ENCODE results near the gene AARS1. TPM values are rescaled to one million over a fixed set of nuclear protein-coding genes. Genes with fewer than 3 reads are reported as not detected.

The AARS1 gene
- total and polyA plus RNA-seq, 2 of the 8 experiments (the other 6 are each of a cell fraction or from before 2014, with no cell fraction given), result 130 to 235 TPM

DNA sequence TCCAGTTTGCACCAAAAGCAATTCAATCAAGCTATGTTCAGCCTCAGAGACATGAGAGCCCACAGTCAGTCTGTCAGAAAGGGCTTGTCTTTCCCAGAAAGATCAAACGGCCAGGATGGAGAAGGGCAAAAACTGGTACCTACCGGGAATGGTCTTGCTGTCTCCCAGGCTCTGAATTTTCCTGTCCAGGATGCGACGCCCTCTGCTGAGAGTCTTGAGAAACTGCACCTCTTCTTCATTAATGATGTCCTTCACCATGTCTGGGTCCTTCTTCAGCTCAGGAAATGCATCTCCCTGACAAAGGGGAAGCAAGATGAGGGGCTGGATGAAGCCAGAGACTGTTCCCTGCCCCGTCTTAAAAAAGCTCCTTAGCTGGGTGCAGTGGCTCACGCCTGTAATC lies 21.8 kb downstream of the AARS1 start:
- Histone ChIP-seq H3K79me2 (ENCODE audit: control insufficient read depth in 1 of 2, insufficient read depth in 2 of 2, low read length in 2 of 2) (0 out of 4 replicates have a peak, but pooled peaks cover 0 to 7% of the 10 kb centered on the region in 2 experiments), H3K4me3 (ENCODE audit: extremely low read depth in 1 of 4, insufficient read depth in 2 of 4, low read depth in 3 of 4, low read length in 4 of 4) (no peak overlapping the region), H3K4ac (replicated peaks; ENCODE audit: insufficient read length, low read depth, low read length) (no peak overlapping the region), H3K18ac (ENCODE audit: extremely low read depth, low read length) (no peak overlapping the region), H2BK12ac (ENCODE audit: low read depth, low read length) (no peak overlapping the region), H3K4me1 (replicated peaks in 1 of 4; ENCODE audit: control insufficient read depth in 3 of 4, insufficient read depth in 4 of 4, low read length in 3 of 4) (no peaks in the 10 kb centered on the region), H3K9ac (replicated peaks in 1 of 4; ENCODE audit: extremely low read depth in 1 of 4, low read depth in 3 of 4, low read length in 3 of 4) (no peak overlapping the region), H3K36me3 (ENCODE audit: control insufficient read depth in 2 of 4, insufficient read depth in 4 of 4, low read length in 3 of 4) (peaks cover 49 to 97% (median 83%) of the 10 kb centered on the region in 4 experiments), H3K56ac (replicated peaks; ENCODE audit: insufficient read length, low read depth, low read length) (no peak overlapping the region), H3K4me2 (ENCODE audit: insufficient read depth in 1 of 2, low read depth in 2 of 2, low read length in 2 of 2) (no peak overlapping the region), H2AFZ (ENCODE audit: low read length) (no peak overlapping the region), H2BK20ac (ENCODE audit: low read length) (no peak overlapping the region), H3K27ac (ENCODE audit: low read depth, low read length) (no peak overlapping the region), H4K91ac (replicated peaks; ENCODE audit: insufficient read length, low read length) (no peak overlapping the region), H3K14ac (ENCODE audit: insufficient read length) (no peak overlapping the region), H2BK5ac (ENCODE audit: low read depth, low read length) (no peak overlapping the region), H4K8ac (ENCODE audit: extremely low read depth, insufficient read depth, low read length) (no peak overlapping the region; the same call in 1 of the 2 replicates), H3K27me3 (replicated peaks in 1 of 4; ENCODE audit: control insufficient read depth in 3 of 4, extremely low read depth in 1 of 4, insufficient read depth in 3 of 4, low read length in 3 of 4) (no peaks in the 10 kb centered on the region), H4K5ac (ENCODE audit: insufficient read length, low read depth, low read length) (no peak overlapping the region), H3K23me2 (ENCODE audit: low read depth, low read length) (no peaks in the 10 kb centered on the region), H2BK120ac (replicated peaks; ENCODE audit: low read depth, low read length) (no peak overlapping the region), H2BK15ac (ENCODE audit: low read length) (no peak overlapping the region), H3K23ac (ENCODE audit: insufficient read length) (no peak overlapping the region), H3K9me3 (ENCODE audit: insufficient read depth in 2 of 2, low read depth in 1 of 2, low read length in 1 of 2) (no peaks in the 10 kb centered on the region), H4K20me1 (replicated peaks in 1 of 2; ENCODE audit: control insufficient read depth in 1 of 2, insufficient read depth in 2 of 2, low read length in 2 of 2) (peaks cover 0 to 3% of the 10 kb centered on the region in 2 experiments), H2AK5ac (ENCODE audit: low read depth, low read length) (no peak overlapping the region), H3K79me1 (ENCODE audit: low read depth, low read length) (no peaks in the 10 kb centered on the region; the same call in none of the 2 replicates)
- FAIRE-seq, result peak; percentile 87
- ChIA-PET CTCF (ENCODE audit: partially characterized antibody) (interaction anchor here (0.6 to 3.4 kb wide), 33 partner anchors 8 to 306 kb away, joined by 3 to 67 read pairs (median 4); partner anchors contain the start of genes AARS1 and EXOSC6), POLR2A (ENCODE audit: partially characterized antibody) (interaction anchor here (0.6 to 24.1 kb wide), 12 partner anchors 8 to 280 kb away, joined by 3 to 414 read pairs (median 5); partner anchors contain the start of genes AARS1, DDX19B, EXOSC6 and FCSK)
- 72% methylated on average over 6 of the region's 6 CpGs; no CpG with 5 or more reads in 1 of the 2 experiments for WGBS, 2 experiments (ENCODE audit: extremely low coverage in 1 of 2, insufficient coverage in 1 of 2, insufficient read length in 1 of 2, insufficient replicate concordance in 2 of 2, low coverage in 1 of 2, low lambda C conversion rate in 2 of 2, missing lambda C conversion rate in 1 of 2)
- TF ChIP-seq, protein P1, sequence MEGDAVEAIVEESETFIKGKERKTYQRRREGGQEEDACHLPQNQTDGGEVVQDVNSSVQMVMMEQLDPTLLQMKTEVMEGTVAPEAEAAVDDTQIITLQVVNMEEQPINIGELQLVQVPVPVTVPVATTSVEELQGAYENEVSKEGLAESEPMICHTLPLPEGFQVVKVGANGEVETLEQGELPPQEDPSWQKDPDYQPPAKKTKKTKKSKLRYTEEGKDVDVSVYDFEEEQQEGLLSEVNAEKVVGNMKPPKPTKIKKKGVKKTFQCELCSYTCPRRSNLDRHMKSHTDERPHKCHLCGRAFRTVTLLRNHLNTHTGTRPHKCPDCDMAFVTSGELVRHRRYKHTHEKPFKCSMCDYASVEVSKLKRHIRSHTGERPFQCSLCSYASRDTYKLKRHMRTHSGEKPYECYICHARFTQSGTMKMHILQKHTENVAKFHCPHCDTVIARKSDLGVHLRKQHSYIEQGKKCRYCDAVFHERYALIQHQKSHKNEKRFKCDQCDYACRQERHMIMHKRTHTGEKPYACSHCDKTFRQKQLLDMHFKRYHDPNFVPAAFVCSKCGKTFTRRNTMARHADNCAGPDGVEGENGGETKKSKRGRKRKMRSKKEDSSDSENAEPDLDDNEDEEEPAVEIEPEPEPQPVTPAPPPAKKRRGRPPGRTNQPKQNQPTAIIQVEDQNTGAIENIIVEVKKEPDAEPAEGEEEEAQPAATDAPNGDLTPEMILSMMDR (IDR thresholded peaks at IDR 0.05; ENCODE audit: control extremely low read depth in 1 of 3, insufficient read depth in 1 of 3, low read depth in 1 of 3, low read length in 3 of 3), result peak; percentile 51 to 80 (median 58)
- peak; percentile 31 to 34 for TF ChIP-seq RAD21 (IDR thresholded peaks at IDR 0.05 in 1 of 2, conservative IDR thresholded peaks at IDR 0.05 in 1 of 2; ENCODE audit: low read depth in 2 of 2, low read length in 2 of 2)
- TF ChIP-seq, protein P2, sequence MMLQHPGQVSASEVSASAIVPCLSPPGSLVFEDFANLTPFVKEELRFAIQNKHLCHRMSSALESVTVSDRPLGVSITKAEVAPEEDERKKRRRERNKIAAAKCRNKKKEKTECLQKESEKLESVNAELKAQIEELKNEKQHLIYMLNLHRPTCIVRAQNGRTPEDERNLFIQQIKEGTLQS (IDR thresholded peaks at IDR 0.05; ENCODE audit: insufficient read depth, low read depth, low read length), result no peak
- no peak for TF ChIP-seq ATF2 (IDR thresholded peaks at IDR 0.05; ENCODE audit: low read length)
- no peak for TF ChIP-seq HDAC2 (IDR thresholded peaks at IDR 0.05; ENCODE audit: borderline replicate concordance in 1 of 2, low read depth in 2 of 2, low read length in 2 of 2)
- no peak for TF ChIP-seq SP4 (IDR thresholded peaks at IDR 0.05; ENCODE audit: low read length)
- DNase-seq (ENCODE audit: low read depth in 1 of 2, low spot score in 2 of 2), result peak in 1 of 2 experiments; percentile 69

Data from H1 (cell line).